NCI-H524 (cell line): ENCODE measurements around the gene SYNJ2.

Experiments
- DNase-seq, 2 experiments: peaks; one replicate each; lab custom pipeline; 2025; lab: John Stamatoyannopoulos, UW

The SYNJ2 gene

DNA sequence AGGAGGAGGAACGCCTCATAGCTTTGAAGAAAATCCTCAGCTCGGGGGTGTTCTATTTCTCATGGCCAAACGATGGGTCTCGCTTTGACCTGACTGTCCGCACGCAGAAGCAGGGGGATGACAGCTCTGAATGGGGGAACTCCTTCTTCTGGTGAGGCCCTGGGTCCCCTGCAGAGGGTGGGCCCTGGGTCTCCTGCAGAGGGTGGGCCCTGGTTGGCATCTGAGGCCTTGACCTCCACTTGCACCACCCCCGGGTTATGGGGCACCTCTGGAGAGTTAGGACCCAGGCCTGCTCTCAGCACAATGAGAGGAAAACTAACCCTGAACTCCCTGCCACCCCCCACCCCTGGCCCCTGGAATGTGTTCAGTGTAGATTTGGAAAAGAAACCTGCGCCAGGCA, 47.2 kb downstream of the SYNJ2 start:
- DNase-seq: no peak

DNA sequence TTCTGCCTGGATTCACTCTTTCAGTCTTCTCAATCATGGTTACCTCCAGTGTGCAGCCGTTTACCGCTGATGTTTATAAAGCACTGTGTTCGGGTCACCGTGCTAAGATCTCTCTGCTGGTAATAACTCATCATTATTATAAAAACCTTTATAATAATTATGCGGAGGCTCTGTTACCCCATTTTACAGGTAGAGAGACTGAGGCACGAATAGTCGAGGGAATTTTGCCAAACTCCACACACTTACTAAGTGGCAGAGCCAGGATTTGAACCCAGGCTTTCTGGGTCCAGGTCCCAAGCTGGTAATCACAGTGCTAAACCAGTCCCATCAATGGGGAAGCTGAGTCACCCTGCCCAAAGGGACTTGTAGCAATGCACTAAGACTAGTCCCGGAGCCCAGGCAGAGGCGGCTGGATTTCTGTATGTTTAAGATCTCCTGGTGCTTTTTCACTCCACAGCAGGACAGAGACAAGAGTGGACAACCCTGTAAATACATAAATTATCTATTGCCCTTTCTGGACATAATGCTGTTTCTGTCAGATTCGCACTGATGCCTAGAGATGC, 48.1 kb downstream of the SYNJ2 start:
- no peak for DNase-seq

GRCh38 chr6:158030380-158031300, 49.0 kb downstream of the SYNJ2 start:
- DNase-seq: no peak

DNA sequence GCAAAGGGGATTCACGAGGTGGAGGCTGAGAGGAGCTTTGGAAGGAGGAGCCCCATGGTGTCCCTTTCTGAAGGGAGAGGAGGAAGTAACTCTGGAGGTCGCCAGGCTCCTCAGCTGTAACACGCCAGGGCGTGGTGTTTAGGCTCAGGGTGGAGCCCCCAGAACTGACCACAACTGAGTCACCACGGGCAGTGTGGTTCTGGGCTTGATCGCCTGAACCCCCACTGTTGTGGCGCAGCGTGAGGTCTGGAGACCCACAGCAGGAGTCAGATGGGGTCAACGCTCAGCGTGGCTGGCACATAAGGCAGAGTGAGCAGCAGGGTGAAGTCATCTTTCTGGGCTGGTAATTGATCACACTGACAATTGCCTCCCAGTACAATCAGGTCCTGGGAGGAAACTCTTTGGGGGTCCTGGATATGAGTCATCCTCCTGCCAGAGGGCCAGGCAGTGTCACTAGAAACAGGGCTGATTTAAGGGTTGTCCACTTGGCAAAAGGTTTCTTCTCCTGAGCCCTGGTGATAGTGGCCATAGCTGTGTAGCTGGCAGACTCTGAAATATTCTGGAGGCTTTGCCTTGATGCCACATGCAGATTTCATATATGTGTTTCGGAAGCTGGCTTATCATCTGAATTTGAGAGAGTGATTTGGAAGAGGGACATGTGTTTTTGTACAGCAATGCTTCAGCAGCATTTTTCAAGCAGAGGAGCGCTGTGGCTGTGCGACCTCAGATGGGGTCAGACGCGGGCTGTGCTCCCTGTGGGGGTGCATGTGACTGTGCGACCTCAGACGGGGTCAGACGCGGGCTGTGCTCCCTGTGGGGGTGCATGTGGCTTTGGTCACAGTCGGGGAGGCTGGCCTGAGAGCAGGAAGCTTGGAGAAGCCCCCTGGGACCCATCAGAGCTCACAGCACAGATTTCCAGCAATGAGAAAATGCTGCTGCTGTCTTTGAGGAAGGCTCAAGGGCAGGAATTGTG, 50.0 kb downstream of the SYNJ2 start:
- peak in 1 of 2 experiments; percentile 17 for DNase-seq

DNA sequence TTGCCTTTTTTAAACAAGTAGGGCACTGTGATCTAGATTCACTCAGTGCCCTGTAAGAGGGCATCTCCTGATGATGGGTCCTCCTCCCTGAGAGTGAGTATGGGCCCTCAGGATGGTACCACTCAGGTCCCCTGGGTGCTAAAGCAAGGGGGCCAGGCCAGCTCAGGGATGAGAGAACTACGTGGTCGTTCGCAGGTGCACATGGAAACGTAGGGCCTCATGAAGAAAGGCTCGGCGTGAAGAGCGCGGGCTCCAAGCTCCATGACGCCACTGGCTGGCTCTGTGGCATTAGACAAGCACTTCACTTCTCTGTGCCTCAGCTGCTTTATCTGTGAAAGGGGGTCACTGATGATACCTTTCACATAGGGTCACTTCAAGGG, 50.7 kb downstream of the SYNJ2 start:
- DNase-seq: no peak

GRCh38 chr6:158033077-158033750, 51.6 kb downstream of the SYNJ2 start:
- no peak for DNase-seq

- DNase-seq: no peak
Measured at GRCh38 chr6:158033751-158034702, 52.4 kb downstream of the SYNJ2 start.

DNA sequence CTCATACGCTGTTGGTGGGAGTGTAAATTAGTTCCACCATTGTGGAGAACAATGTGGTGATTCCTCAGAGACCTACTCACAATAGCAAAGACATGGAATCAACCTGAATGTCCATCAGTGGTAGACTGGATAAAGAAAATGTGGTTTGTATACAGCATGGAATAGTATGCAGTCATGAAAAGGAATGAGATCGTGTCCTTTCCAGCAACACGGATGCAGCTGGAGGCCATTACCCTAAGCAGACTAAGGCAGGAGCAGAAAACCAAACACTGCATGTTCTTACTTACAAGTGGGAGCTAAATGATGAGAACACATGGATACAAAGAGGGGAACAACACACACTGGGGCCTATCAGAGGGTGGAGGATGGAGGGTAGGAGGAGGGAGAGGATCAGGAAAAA, 54.6 kb downstream of the SYNJ2 start:
- no peak for DNase-seq

DNA sequence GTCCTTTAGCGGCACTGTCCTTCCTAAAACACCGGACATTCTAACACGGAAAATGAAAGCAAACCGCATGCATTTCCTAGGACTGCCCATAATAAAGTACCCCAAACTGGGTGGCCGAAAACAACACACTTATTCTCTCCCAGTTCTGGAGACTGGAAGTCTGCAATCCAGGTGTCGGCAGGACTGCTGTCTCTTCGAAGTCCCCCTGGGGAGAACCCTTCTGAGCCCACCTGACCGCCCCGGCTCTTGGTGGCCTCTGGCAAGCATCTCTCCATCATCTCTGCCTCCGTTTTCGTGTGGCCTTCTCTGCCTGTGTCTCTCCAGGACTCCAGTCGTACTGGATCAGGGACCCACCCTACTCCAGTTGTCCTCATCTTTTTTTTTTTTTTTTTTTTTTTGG, 55.4 kb downstream of the SYNJ2 start:
- DNase-seq: no peak

DNA sequence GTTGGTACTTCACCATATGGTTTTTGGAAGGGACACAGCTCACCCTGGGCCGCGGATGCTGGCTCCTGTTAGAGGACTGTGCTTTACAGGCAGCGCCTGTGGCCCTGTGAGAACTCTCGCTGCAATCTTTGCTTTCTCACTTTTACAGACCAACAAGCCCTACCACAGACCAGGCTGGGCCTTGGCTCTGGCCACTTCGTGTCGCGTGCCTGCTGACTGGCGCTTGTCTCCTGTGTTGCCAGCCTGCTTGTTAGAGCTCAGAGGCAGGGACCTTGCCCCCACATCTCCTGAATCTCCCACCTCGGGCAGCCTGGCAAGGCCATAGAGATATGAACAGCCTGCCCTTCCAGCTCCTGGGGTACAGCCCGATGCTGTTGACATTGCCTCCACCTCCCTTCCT, 56.1 kb downstream of the SYNJ2 start:
- no peak for DNase-seq

DNA sequence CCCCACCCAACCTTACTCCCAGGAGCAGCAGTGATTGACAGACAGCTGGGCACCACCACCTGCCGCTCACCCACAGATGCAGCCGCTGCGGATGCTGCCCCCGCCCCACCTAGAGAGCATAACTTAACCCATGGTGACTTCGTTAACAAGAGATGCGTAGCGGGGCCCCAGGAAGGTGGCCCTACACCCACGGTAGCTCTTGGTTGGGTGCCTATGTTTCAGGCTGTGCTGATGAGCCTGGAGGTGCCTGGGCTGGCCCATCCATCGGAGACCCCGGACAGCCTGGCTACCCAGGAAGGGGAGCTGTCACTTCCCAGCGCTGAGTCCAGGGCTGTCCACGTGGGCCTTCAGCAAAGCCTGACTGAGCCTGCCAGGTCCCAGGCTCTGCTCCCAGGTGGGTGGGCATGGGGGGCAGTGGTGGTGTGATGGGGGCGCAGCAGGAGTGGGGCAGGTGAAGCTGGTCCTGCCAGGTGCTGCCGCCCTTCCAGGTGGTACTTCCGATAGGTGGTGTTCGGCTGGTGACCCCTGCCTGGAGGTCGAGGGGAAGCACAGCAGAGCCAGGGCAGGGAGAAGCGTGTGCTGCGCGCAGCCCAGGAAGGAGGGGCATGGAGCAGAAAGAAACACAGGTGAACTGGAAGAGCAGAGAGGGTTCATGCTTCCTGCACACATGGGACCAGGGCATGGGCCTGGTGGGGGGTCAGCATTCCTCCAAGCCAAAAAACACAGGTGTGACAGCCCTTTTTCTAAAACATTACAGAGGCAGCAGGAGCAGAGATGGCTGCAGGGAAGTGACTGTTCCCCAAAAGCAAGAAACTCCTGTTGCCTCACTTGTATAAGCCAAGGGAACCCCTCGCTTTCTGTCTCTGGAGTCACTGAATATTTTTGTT, 56.9 kb downstream of the SYNJ2 start:
- DNase-seq: peak in 1 of 2 experiments; percentile 35

DNA sequence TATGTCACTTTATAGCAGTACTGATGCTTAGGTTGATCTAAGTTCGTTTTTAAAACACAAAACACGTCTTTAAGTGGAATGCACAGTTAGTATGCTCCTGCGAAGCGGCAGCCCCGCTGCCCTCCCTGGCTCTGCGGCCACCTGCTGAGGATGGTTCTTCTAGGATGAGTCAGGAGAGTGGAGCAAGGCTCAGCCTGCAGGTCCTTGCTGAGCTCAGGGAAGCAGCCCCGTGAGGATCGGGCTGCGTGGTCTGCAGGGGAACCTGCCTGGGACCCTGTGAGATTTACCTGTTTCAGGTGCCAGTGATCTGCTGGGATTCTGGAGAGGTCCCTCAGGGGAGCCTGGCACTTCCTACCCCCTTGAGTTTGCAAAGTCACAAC, 57.5 kb downstream of the SYNJ2 start:
- DNase-seq: no peak

DNA sequence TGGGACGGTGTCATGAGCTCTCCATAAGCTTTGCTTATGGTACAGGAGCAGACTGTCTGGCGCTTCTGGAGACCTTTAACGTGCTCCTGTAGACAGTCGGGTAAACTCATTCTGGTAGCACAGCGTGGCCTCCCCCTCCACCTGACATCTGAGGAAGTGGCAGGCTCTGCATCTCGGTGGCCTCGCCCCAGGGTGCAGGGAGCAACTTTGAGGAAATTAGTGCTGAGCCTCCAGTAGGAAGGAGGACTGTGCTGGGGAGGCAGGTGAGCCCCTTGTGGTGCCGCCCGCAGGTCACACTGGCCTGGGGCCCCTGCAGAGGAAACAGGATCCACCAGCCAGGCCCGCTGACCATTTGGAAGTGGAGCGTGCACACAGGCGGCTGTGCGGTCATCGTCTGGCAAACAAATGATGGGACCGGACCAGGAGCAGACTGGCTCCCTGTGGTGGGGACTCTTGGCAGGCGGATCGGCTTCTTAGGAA, 57.9 kb downstream of the SYNJ2 start:
- DNase-seq: no peak

DNA sequence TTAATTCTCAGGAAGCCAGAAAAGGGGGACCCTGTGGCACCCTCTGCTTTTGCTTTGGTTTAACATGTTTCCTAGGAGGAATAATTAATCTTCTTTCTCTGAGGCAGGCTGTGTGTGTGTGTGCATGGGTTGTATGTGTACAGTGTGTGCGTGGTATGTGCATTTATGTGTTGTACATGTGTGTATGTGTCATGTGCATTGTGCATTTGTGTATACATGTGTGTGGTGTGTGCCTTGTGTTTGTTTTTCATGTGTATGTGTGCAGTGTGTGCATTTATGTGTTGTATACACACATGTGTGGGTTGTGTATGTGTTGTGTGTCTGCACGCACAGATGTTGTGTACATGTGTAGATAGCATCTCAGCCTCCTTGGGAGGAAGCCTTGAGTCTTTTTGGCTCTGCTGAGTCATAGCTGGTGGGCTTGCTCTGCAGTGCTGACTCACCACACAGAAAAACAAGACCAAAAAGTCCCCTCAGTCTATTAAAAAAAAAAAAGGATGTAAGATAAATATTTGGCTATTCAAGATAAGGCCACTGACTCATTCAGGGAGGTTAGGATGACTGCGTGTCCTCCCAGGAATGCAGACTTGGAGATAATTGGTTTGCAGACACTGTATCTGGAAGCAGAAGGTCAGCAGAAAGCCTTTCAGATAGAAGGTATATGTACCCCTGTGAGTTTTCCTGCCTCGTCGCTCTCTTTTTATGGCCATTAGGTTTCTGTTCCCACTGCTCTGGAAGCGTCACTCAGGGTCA, 58.6 kb downstream of the SYNJ2 start:
- DNase-seq: no peak

DNA sequence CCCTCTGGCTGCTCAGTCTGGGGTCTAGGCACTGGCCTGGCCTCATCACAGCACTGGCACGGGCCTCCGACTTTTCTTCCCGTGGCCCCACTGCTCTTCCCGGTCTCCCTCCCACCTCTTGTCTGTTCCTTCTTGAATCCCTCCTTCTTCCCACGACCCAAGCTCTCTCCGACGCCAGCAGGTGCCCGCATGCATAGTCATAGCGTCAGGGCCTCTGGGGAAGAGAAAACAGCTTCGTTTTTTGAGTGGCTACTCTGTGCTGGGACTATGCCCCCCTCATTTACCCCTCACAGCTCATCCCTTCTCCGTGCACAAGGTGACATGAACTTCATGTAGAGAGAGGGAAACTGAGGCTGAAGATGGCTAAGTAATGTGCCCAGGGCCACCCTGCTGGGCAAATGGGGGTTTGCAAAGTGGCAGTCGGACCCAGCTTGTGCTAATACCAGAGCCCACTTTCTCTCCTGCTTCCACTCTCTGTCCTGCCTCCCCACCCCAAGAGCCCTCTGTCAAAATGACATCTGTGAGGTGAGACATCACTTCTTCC, 59.2 kb downstream of the SYNJ2 start:
- no peak for DNase-seq

- DNase-seq: no peak
Measured at GRCh38 chr6:158041370-158041769, 59.7 kb downstream of the SYNJ2 start.

- no peak for DNase-seq
Measured at GRCh38 chr6:158041788-158042187, 60.1 kb downstream of the SYNJ2 start.

GRCh38 chr6:158042245-158042798, 60.7 kb downstream of the SYNJ2 start:
- DNase-seq: no peak
